K562 treated with DMSO at 1 percent for 12 hours (cell line): ENCODE measurements around the gene CLCA1. TPM values are rescaled to one million over a fixed set of nuclear protein-coding genes. Genes with fewer than 3 reads are reported as not detected.

Experiments
- total RNA-seq: library from RNA; unstranded; fragments of 300-600 nt; gene quantifications from 2 replicates; pipeline ENCODE4 v1.2.3, GENCODE V29; 2022; ENCODE audit not compliant: insufficient read depth

Gene CLCA1
- total RNA-seq: 0.38 TPM in 1 of 2 replicates, not detected in the other

DNA sequence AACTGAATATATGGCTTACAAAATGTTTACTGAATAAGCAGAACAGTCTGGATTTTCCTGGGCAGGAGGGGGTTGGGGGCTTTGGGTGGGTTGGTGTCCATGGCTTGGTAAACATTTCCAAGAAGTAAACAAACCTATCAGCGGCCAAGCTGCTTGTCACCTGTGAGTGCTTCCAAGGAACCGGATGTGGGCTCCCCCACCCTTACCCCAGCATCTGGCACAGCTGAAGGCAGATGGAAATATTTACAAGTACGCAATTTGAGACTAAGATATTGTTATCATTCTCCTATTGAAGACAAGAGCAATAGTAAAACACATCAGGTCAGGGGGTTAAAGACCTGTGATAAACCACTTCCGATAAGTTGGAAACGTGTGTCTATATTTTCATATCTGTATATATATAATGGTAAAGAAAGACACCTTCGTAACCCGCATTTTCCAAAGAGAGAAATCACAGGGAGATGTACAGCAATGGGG, at the start of gene CLCA1:
Gene CLCA1, plus strand, starts transcription at position 427 of the 477 bp plus-strand sequence. Its CDS starts 45 bp downstream, at position 472.

GRCh38 chr1:86423873-86424272, 44.9 kb upstream of the CLCA1 start, which contains the start of gene CLCA2:
TSS of gene CLCA2 (plus strand) at chr1:86424171. CDS start at chr1:86424248, 77 bp downstream.

GRCh38 chr1:86546787-86547221, 78.1 kb downstream of the CLCA1 start, which contains the start of gene CLCA4:
TSS of gene CLCA4 (plus strand) at chr1:86547078. CDS start at chr1:86547120, 42 bp downstream.

Other genes with a start within 250 kb of the CLCA1 start
- 2.5 and 4.3 TPM in 2 replicates for gene ODF2L, start 72.6 kb upstream of the CLCA1 start, total RNA-seq
- gene CLCA2, start 44.8 kb upstream of the CLCA1 start, total RNA-seq: not detected in 2 replicates
- gene CLCA4, start 78.2 kb downstream of the CLCA1 start, total RNA-seq: not detected in 2 replicates
- gene SH3GLB1, start 235.6 kb downstream of the CLCA1 start, total RNA-seq: 10.0 and 24.5 TPM in 2 replicates